Activated CD8-positive, alpha-beta memory T cell treated with anti-CD3 and anti-CD28 coated beads, Interleukin-2, amount 10 ng/mL, durations not matched to agents 7 days and 5 days (primary cell): ENCODE measurements around the gene PAX5. TPM values are rescaled to one million over a fixed set of nuclear protein-coding genes. Genes with fewer than 3 reads are reported as not detected.

ENCODE experiments used
- ATAC-seq: fragments of 150-1000 bp; cut with Tn5 transposase; one replicate; pipeline ENCODE4 v1.10.0; 2021; ENCODE audit warnings: moderate library complexity
- CTCF ChIA-PET: fragments of 350-600 bp; sonication (Branson Sonifier 250); formaldehyde crosslinking; loops from one replicate; lab custom pipeline; 2021; ENCODE audit warnings: antibody characterized with exemption; lab: Charles Lee
- DNase-seq: peaks from one replicate; pipeline ENCODE4 v3.0.0-alpha.2; 2020
- H3K27ac Mint-ChIP-seq: one replicate; pipeline ENCODE4 v1.8.0; 2021; ENCODE audit warnings: mild to moderate bottlenecking, mixed read lengths
- H3K27me3 Mint-ChIP-seq: one replicate; pipeline ENCODE4 v1.8.0; 2021; ENCODE audit warnings: mixed read lengths
- H3K36me3 Mint-ChIP-seq: one replicate; pipeline ENCODE4 v1.8.0; 2021; ENCODE audit warnings: mild to moderate bottlenecking, mixed read lengths
- H3K4me1 Mint-ChIP-seq: one replicate; pipeline ENCODE4 v1.8.0; 2021; ENCODE audit warnings: mixed read lengths
- H3K4me3 Mint-ChIP-seq: one replicate; pipeline ENCODE4 v1.8.0; 2021; ENCODE audit warnings: mild to moderate bottlenecking, moderate library complexity, mixed read lengths
- H3K9me3 Mint-ChIP-seq: one replicate; pipeline ENCODE4 v1.8.0; 2022; ENCODE audit warnings: low read depth, mixed read lengths
- total RNA-seq, 2 experiments: library from RNA; stranded (reverse); gene quantifications; one replicate each; pipeline ENCODE4 v1.2.3, GENCODE V29; 2021

Gene PAX5
- total RNA-seq, 2 experiments from 2014 or later, result 0.14 to 0.20 TPM

DNA sequence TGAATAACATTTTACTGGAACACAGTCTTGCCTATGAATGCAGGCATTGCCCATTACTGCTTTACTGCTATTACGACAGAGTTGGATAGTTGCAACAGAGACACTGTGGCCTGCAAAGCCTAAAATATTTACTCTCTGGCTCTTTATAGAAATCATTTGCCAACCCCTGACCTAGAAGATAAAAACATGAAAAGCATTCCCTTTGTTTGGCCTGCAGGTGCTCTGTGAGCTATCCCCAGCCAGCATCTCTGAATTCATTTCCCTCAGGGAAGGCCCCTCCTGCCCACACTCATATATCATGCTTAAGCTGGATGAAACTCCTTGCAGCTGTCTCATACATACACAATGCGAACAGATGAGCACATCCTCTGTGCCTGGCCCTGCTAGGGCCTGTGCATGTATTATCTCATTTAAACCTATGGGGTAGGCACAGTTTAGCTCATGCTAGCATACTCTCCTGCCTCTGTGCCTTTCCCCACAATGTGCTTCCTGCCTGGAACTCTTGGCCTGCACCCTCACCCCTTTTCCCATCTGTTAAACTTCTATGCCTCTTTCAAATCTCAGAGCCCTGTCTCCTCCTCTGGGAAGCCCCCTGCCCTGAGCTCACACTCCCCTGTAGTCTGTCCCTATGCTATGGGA, 193.1 kb downstream of the PAX5 start:
- no peak for ATAC-seq
- CTCF ChIA-PET, result no interaction called here

DNA sequence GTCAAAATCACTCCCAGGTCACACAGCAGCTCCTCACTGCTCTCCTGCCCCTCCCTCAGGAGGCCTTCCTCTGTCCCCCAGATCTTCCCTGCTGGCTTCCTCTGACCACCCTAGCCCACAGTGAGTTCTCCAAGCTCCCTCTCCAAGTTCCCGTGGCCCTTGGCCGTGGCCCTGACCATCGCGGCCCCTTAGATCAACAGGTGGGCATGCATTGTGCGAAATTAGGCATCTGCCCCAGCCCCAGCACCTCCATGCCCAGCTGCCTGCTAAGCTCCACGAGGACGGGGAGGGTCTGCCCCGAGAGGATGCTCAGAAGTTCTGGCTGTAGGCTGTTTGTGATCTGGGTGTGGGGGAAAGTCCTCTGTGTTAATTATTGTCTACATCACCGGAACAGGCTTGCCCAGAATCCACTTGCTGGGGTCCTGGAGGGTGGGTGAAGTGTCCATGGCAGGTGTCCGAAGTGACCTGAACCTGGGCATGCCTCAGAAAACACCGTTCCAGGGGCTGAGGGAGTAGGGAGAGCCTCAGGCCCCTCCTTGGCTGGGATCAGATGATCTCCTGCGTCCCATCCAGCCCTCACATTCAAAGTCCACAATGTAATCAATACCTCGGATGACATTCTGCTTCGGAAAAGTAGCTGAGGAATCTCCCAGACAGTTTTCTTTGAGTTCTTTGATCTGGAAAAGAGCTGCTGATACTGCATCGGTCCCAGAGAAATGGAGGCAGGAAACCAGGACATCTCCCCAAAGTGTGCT, 194.8 kb downstream of the PAX5 start:
- no peak overlapping the region for H3K4me3 Mint-ChIP-seq
- no peak overlapping the region for H3K27ac Mint-ChIP-seq
- DNase-seq (no peak), ATAC-seq (no peak)
- no peaks in the 10 kb centered on the region for H3K9me3 Mint-ChIP-seq
- H3K4me1 Mint-ChIP-seq, result no peaks in the 10 kb centered on the region
- no peaks in the 10 kb centered on the region for H3K36me3 Mint-ChIP-seq
- peaks cover 2% of the 10 kb centered on the region for H3K27me3 Mint-ChIP-seq
- CTCF ChIA-PET, result no interaction called here

More for the DNA sequence above, 193.1 kb downstream of the PAX5 start:
- H3K9me3 Mint-ChIP-seq, result no peaks in the 10 kb centered on the region
- H3K27me3 Mint-ChIP-seq, result peaks cover 2% of the 10 kb centered on the region
- H3K4me1 Mint-ChIP-seq, result no peaks in the 10 kb centered on the region
- no peak overlapping the region for H3K4me3 Mint-ChIP-seq
- H3K27ac Mint-ChIP-seq, result no peak overlapping the region
- H3K36me3 Mint-ChIP-seq, result no peaks in the 10 kb centered on the region
- no peak for DNase-seq

DNA sequence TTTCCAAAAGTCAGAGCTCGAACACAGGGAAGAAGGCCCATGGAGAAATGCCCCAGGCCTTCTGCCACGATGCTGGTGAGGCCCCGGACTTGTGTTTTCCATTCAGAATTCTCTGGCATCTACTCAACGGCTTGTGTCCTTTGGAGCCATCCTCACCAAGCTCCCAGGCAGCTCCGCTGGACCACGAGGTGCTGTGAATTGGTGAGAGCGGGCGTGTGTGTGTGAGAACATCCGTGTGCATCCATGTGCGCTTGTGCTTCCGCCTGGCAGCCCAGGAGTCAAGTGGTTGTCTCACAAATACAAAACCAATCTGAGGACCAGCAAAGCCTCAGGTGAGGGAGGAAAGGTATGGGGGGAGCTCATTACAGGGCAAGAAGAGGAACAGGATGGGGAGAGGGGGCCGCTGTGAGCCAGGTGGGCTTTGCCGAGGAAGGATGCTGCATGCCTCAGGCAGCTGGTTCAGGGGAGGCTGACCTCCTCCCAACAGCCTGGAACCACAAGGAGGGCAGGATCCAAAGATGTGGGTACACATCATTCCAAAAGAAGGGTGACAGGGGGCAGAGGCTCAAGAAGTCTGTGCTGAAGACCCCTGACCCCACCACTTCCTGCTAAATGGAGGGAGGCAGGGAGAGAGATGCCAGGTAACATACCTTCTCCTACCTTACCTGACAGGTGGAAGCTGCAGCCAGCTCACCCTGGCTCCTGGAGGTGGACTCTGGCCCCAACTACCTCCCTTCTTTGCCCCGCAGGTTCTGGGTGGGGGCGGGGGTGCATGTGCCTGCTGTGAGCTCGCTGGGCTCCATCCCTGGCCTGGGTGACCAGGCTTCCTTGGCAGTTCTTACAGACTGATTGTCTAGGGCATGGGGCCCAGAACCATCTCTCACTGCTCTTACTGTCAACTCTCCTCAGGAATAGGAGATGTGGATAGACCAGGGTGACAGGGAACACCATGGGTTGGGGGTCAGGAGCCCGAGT, 196.3 kb downstream of the PAX5 start:
- no peaks in the 10 kb centered on the region for H3K36me3 Mint-ChIP-seq
- CTCF ChIA-PET, result no interaction called here
- peaks cover 5% of the 10 kb centered on the region for H3K27me3 Mint-ChIP-seq
- no peaks in the 10 kb centered on the region for H3K4me1 Mint-ChIP-seq
- no peaks in the 10 kb centered on the region for H3K9me3 Mint-ChIP-seq
- H3K4me3 Mint-ChIP-seq, result no peak overlapping the region
- no peak for DNase-seq
- H3K27ac Mint-ChIP-seq, result no peak overlapping the region
- no peak for ATAC-seq

DNA sequence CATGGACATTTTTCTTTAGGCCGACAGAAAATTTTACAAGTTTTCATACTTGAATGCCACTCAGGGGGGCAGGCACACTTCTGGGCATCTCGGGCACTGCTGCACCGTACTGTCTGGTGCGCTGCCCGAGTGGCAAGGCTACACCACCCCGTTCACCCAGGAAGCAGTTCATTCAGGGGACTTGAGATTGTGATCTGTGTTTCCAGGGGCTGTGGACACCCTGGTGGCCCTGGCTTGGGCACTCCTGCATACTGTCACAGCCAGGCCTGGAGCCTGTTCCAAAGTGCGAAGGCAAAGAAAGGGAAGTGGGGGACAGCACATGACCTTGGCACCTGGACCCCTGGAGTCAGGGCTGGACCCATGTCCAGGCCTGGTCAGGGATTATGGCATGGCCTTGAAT, 197.6 kb downstream of the PAX5 start:
- peaks cover 11% of the 10 kb centered on the region for H3K27me3 Mint-ChIP-seq
- no peaks in the 10 kb centered on the region for H3K4me1 Mint-ChIP-seq
- CTCF ChIA-PET, result no interaction called here
- no peak overlapping the region for H3K4me3 Mint-ChIP-seq
- no peaks in the 10 kb centered on the region for H3K36me3 Mint-ChIP-seq
- DNase-seq, result no peak
- ATAC-seq, result no peak
- H3K9me3 Mint-ChIP-seq, result no peaks in the 10 kb centered on the region
- H3K27ac Mint-ChIP-seq, result no peak overlapping the region

DNA sequence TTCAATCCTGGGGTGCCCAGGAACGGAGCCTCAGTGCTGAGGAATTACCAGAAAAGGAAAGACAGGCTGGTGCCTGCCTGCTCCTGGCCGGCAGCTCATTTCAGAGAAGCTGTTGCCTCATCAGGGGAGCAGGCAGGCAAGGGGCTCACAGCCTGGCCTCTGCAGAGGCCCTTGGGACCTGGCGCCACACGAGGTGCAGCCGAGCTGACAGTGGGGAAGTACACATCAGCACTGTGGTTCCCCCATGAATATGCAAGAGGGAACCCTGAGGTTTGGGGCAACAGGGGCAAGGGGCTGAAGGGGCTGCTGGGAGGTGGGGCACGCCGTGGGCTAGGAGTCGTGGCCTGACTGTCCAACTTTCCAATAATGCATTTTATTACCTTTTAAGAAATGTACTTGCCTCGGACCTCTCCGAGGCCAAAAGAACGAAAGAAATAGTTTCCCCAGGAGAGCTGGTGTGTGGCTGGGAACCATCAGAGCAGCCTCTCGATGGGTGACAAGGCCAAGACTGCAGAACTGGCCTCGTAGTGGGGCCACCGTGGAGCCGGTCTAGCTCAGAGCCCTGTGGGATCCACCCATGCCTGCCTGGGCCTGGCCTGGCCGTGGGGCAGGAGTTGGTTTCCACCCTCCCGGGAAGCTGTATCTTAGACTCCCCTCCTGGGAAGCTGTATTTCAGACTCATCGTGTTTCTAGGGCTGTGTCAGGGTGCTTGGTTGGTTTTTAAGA, 198.6 kb downstream of the PAX5 start:
- Mint-ChIP-seq H3K27me3 (peaks cover 11% of the 10 kb centered on the region), H3K4me3 (no peak overlapping the region), H3K4me1 (no peaks in the 10 kb centered on the region), H3K36me3 (no peaks in the 10 kb centered on the region), H3K9me3 (no peaks in the 10 kb centered on the region), H3K27ac (no peak overlapping the region)
- DNase-seq (no peak), ATAC-seq (no peak)
- CTCF ChIA-PET, result no interaction called here

DNA sequence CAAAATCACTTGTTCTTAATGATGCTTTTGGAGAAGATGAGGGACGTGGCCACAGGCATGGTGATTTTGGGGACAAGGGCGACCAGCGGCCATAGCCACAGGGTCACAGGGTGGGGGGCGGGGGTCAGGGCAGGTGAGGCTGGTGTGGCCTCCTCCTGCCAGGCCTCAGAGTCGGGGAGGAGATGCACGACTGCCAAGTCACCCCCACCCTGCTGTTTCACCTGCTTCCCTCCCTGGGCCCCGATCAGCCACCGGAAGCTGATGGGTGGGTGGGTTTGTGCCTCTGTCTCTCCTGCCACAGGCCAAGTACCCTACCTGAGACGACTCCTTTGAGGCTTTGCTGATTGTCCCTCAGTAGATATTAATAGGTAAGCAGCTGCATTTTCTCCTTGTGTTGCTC, 199.3 kb downstream of the PAX5 start:
- CTCF ChIA-PET, result no interaction called here
- ATAC-seq, result no peak
- no peaks in the 10 kb centered on the region for H3K36me3 Mint-ChIP-seq

DNA sequence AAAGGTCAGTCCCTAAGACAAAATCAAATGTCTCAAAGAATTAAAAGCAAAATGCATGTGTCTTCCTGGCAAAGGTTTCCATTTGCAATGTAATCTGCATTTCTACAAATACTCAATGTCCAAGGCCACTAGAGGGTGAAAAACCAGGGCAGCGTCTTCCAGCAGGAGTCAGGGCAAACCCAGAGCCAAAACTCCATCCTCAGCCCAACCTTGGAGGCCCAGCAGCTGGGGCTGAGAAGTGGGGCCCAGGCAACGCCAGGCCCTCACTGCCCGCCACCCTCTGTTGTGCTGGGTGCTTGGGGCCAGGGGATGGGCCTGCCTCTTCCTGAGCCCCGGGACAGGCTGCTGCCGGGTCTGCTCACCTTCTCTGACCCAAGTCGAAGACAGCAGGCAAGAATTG, 200.1 kb downstream of the PAX5 start:
- H3K36me3 Mint-ChIP-seq, result no peaks in the 10 kb centered on the region
- H3K27me3 Mint-ChIP-seq, result peaks cover 13% of the 10 kb centered on the region
- ATAC-seq, result no peak
- no peak for DNase-seq
- CTCF ChIA-PET, result no interaction called here
- H3K9me3 Mint-ChIP-seq, result no peaks in the 10 kb centered on the region
- H3K4me3 Mint-ChIP-seq, result no peak overlapping the region
- H3K27ac Mint-ChIP-seq, result no peak overlapping the region
- H3K4me1 Mint-ChIP-seq, result no peaks in the 10 kb centered on the region

More for the DNA sequence above, 199.3 kb downstream of the PAX5 start:
- DNase-seq, result no peak
- no peak overlapping the region for H3K4me3 Mint-ChIP-seq
- no peaks in the 10 kb centered on the region for H3K9me3 Mint-ChIP-seq
- H3K4me1 Mint-ChIP-seq, result no peaks in the 10 kb centered on the region
- peaks cover 11% of the 10 kb centered on the region for H3K27me3 Mint-ChIP-seq
- H3K27ac Mint-ChIP-seq, result no peak overlapping the region

DNA sequence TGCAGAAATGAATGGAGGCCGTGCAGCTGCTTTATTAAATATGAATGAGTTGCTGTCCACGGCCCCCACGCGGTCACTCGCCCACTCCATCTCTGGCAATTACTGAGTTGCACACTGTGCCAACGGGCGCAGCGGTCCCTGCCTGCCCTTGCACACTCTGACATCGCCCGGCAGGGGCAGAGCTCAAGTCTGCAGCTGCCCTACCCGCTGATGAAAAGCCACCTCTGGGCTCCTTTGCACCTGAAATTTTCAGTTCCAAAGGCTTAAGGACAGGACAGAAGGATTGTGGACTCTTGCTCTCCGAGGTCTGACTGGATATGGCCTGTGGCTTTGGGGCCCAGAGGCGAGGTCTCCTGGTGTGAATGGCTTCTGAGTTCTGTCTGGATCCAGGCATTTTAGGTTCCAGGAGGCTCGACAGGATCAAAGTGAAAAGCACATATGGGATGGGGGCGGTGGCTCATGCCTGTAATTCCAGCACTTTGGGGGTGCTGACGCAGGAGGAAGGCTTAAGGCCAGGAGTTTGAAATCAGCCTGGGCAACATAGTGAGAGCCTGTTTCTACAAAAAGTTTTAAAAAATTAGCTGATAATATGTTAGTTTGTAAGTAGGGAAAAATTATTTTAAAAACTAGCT, 201.8 kb downstream of the PAX5 start:
- Mint-ChIP-seq H3K4me3 (no peak overlapping the region), H3K36me3 (no peaks in the 10 kb centered on the region), H3K4me1 (no peaks in the 10 kb centered on the region), H3K27me3 (peaks cover 17% of the 10 kb centered on the region), H3K9me3 (no peaks in the 10 kb centered on the region), H3K27ac (no peak overlapping the region)
- no peak for ATAC-seq
- CTCF ChIA-PET, result no interaction called here
- DNase-seq, result no peak

DNA sequence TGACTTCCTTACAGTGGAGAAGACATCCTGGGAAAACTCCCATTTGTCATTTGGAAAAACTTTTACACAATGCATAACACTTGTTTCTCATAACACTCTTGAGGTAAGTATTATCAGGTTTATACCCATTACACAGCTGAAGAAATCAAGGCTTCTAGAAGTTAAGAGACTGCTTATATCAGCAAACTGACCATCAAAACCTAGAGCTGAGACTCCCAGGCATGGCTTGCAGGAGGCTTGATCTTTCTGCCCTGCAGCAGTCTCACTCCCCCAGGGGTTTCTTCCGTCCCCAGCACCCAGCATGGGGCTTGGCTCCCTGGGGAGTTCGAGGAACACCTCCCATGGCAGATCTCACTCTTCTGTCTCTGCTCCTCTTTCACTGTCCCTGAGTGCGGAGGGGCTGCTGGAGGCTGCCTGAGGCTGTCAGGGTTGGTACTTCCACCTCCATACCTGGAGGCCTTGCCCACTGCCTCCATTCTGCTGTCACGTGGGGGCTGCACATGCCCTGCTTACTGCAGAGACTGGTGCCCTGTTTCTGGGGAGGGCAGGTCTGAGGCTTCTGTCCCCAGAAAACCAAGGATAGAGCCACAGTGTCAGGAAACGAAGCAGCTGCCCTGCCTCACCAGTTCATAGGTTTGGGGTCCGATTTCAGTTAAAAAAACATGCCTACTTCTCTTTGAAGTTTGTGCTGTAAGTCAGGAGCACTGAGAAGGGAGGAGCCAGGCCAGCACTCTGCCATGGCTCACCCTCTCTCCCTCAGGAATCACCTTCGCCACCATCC, 202.5 kb downstream of the PAX5 start:
- H3K4me1 Mint-ChIP-seq, result no peaks in the 10 kb centered on the region
- no peak overlapping the region for H3K4me3 Mint-ChIP-seq
- no peaks in the 10 kb centered on the region for H3K36me3 Mint-ChIP-seq
- no peaks in the 10 kb centered on the region for H3K9me3 Mint-ChIP-seq
- no peak overlapping the region for H3K27ac Mint-ChIP-seq
- CTCF ChIA-PET, result no interaction called here
- DNase-seq (no peak), ATAC-seq (no peak)
- H3K27me3 Mint-ChIP-seq, result peaks cover 17% of the 10 kb centered on the region

DNA sequence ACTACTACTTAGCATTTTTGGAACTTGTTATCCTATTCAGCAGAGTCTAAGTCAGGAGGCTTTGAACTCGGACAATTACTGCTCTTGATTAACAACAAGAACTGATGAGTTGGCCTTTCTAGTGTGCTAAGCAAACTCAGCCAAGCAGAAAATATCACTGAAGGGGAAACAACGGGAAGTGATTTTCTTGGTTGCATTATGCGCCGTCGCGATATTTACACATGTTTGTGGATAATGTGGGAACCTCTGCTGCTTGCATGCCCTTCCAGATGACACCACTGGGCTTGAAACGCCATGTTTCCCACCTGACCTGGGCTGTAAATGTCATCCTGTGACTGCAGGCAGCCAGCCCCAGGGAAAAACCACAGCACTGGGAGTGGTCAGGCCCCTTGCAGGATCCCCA, 205.5 kb downstream of the PAX5 start:
- CTCF ChIA-PET, result interaction anchor here (1.1 kb wide), 1 partner anchor 45 kb away, joined by 3 read pairs; no protein-coding TSS in a partner anchor
- Mint-ChIP-seq H3K4me3 (no peak overlapping the region), H3K4me1 (no peaks in the 10 kb centered on the region), H3K36me3 (no peaks in the 10 kb centered on the region), H3K9me3 (no peaks in the 10 kb centered on the region), H3K27me3 (peaks cover 14% of the 10 kb centered on the region), H3K27ac (no peak overlapping the region)
- ATAC-seq (no peak), DNase-seq (no peak)

DNA sequence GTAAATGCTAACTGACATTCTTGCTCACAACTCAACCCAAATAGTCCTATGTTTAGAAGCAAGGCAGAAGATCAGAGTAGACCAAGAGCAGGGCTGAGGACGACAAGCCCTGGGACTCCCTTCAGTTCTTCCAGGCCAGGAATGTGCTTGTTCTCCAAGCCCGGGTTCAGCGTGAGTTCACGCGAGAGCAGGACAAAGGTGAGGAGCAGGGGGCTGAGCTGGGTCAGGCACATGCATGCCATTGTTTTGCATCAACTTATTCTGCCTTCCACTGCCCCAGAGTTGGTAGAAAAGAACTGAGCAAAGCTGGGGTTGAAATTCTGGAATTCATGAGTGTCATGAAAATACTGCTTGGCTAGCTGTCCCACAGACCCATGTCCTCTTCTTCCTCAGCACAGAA, 206.5 kb downstream of the PAX5 start:
- Mint-ChIP-seq H3K27me3 (peaks cover 14% of the 10 kb centered on the region), H3K27ac (no peak overlapping the region), H3K4me3 (no peak overlapping the region), H3K4me1 (no peaks in the 10 kb centered on the region), H3K36me3 (no peaks in the 10 kb centered on the region), H3K9me3 (no peaks in the 10 kb centered on the region)
- DNase-seq (no peak), ATAC-seq (no peak)
- CTCF ChIA-PET, result interaction anchor here (1.1 kb wide), 1 partner anchor 46 kb away, joined by 3 read pairs; no protein-coding TSS in a partner anchor

DNA sequence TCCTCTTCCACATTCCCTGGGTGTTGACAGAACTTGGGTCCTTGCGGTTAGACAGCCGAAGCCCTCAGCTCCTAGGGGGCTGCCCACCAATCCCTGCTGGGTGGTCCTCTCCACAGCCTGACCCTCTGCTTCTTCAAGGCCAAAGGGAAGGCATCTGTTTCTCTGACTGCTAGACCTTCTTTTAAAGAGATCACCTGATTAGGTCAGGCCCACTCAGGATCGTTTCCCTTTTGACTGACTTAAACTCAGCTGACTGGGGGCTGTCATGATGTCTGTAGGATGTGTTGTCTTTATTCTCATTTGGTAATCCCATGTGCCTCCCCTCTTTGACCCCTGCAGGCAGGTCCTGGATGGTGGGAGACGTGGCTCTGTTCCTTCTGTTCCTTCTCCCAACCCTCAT, 207.5 kb downstream of the PAX5 start:
- Mint-ChIP-seq H3K9me3 (no peaks in the 10 kb centered on the region), H3K4me3 (no peak overlapping the region), H3K27me3 (peaks cover 14% of the 10 kb centered on the region), H3K4me1 (no peaks in the 10 kb centered on the region), H3K36me3 (no peaks in the 10 kb centered on the region), H3K27ac (no peak overlapping the region)
- DNase-seq (no peak), ATAC-seq (no peak)
- CTCF ChIA-PET, result interaction anchor here (0.9 kb wide), 1 partner anchor 169 kb away, joined by 3 read pairs; no protein-coding TSS in a partner anchor
